Activated CD4-positive, alpha-beta T cell treated with anti-CD3 and anti-CD28 coated beads, Interleukin-2, amount 10 ng/mL, durations not matched to agents 7 days and 5 days (primary cell): Measurements from ENCODE around the gene CD300C. TPM values are rescaled to one million over a fixed set of nuclear protein-coding genes. Genes with fewer than 3 reads are reported as not detected.

Source experiments
- CTCF ChIA-PET: fragments of 350-600 bp; sonication (Branson Sonifier 250); formaldehyde crosslinking; loops from one replicate; lab custom pipeline; 2021; ENCODE audit warnings: antibody characterized with exemption; lab: Charles Lee
- POLR2A ChIA-PET: fragments of 350-600 bp; sonication (Branson Sonifier 250); formaldehyde crosslinking; loops from one replicate; lab custom pipeline; 2021; ENCODE audit warnings: antibody characterized with exemption; lab: Charles Lee
- DNase-seq: peaks from one replicate; pipeline ENCODE4 v3.0.0-alpha.2; 2020
- H3K27ac Mint-ChIP-seq: one replicate; pipeline ENCODE4 v1.8.0; 2021; ENCODE audit warnings: mild to moderate bottlenecking, moderate library complexity, mixed read lengths
- H3K27me3 Mint-ChIP-seq: one replicate; pipeline ENCODE4 v1.8.0; 2021; ENCODE audit warnings: mixed read lengths
- H3K36me3 Mint-ChIP-seq: one replicate; pipeline ENCODE4 v1.8.0; 2021; ENCODE audit warnings: low read depth, mixed read lengths
- H3K4me1 Mint-ChIP-seq: one replicate; pipeline ENCODE4 v1.8.0; 2021; ENCODE audit warnings: mixed read lengths
- H3K4me3 Mint-ChIP-seq: one replicate; pipeline ENCODE4 v1.8.0; 2021; ENCODE audit warnings: mild to moderate bottlenecking, moderate library complexity, mixed read lengths
- H3K9me3 Mint-ChIP-seq: one replicate; pipeline ENCODE4 v1.8.0; 2021; ENCODE audit warnings: mixed read lengths
- total RNA-seq, 2 experiments: library from RNA; stranded (reverse); gene quantifications; one replicate each; pipeline ENCODE4 v1.2.3, GENCODE V29; 2021

CD300C gene
- total RNA-seq, 2 experiments from 2014 or later = 0.52 to 0.57 TPM

DNA sequence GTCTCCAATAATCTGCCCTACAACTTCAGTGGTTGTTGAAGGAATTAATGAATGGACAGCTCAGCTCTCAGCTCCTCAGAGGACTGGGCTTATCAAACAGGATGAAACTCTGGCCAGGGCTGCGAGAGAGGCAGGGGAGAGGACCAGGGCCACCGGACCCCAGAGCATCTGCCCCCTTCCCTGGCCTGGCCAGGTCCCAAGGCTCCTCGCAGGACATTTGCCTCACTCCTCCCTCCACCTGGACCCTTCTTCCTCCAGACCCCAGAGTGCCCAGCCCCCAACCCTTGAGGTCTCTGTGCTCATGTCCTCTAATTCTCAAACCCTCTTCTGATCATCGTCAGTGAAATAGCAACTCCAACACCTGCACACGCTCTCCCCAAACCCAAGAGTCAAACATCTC is 3.7 kb downstream of the CD300C start:
- Mint-ChIP-seq H3K36me3 (no peaks in the 10 kb centered on the region), H3K27me3 (peaks cover 7% of the 10 kb centered on the region), H3K27ac (no peak overlapping the region), H3K4me3 (no peak overlapping the region), H3K4me1 (peaks cover 25% of the 10 kb centered on the region), H3K9me3 (no peaks in the 10 kb centered on the region)
- CTCF ChIA-PET = no interaction called here
- POLR2A ChIA-PET = no interaction called here
- no peak for DNase-seq

DNA sequence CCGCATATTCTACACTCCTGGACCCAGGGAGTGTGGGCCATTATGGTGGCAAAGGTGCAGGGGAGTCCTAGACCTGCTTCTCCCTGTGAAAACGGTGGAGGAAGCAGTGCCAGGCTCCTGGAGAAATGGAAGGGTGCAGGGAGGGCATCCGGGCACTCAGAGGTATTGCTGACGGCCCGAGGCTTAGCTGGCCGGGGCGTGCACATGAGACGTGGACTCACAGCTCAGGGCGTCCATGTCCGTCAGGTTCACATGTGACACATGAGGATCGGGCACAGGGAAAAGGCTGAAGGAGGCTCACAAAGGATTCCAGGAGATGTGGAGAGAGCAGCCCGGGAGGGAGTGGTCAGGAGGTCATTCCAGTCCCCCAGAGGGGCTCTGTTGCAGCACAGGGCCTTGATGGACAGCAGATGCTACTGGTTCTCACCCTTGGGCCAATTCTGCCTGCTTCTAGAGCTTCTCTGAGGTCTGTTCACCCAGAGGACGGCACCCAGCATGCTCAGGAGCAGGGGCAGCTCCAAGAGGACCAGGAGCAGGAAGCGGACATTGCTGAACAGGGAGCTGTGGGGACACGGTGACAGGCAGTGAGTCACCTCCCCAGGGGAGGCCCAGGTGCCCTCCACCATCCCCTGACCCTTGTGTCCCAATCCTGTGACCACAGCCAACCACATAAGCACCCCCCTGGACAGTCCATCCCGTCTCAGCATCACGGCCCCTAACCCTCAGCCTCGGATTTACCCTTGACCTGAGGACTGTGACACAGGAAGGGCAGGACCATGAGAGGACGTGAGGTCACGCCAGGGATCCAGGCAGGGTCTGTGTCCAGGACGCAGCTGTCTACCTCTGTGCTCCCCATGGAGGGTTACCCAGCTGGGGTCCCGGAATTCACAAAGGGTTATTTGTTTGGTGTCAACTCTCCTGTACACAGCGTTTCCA is 4.5 kb downstream of the CD300C start:
- peaks cover 19% of the 10 kb centered on the region for H3K4me1 Mint-ChIP-seq
- H3K4me3 Mint-ChIP-seq = no peak overlapping the region
- no peak overlapping the region for H3K27ac Mint-ChIP-seq
- ChIA-PET CTCF (interaction anchor here (1.3 kb wide), 1 partner anchor 11 kb away, joined by 3 read pairs; no protein-coding TSS in a partner anchor), POLR2A (interaction anchor here (0.6 kb wide), 1 partner anchor 1313 kb away, joined by 4 read pairs; no protein-coding TSS in a partner anchor)
- H3K9me3 Mint-ChIP-seq = no peaks in the 10 kb centered on the region
- no peaks in the 10 kb centered on the region for H3K36me3 Mint-ChIP-seq
- DNase-seq = no peak
- H3K27me3 Mint-ChIP-seq = peaks cover 14% of the 10 kb centered on the region

DNA sequence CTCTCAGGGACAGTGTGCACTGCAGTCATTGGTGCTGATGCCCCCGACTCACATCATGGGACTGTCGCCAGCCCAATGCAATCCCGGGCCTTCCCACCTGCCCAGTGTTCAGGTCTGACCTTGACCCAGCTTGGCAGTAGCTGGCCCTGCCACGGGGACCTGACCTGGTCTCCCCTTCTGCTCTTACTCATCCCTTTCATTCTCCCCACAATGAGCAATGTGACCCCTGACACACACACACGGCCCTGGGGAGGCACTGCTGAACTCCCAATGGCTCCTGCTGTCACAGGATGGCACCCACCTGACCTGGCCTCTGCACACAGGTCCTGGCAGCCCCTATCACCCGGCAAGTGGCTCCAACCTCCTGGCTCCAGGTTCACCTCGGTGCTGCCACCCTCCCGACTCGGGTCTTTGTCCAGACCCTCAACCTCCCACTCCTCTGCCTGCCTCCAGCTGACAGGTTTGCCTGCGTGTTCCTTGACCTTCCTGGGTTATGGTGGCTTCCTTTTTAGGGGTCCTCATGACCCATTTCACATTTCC is 6.6 kb downstream of the CD300C start:
- CTCF ChIA-PET = interaction anchor here (0.8 to 1.0 kb wide), 2 partner anchors 9 to 36 kb away, joined by 3 to 4 read pairs; no protein-coding TSS in a partner anchor
- Mint-ChIP-seq H3K4me1 (peaks cover 1% of the 10 kb centered on the region), H3K27me3 (peaks cover 27% of the 10 kb centered on the region), H3K9me3 (no peaks in the 10 kb centered on the region), H3K36me3 (no peaks in the 10 kb centered on the region), H3K4me3 (no peak overlapping the region), H3K27ac (peak overlapping the region; percentile 32)
- POLR2A ChIA-PET = no interaction called here
- no peak for DNase-seq

DNA sequence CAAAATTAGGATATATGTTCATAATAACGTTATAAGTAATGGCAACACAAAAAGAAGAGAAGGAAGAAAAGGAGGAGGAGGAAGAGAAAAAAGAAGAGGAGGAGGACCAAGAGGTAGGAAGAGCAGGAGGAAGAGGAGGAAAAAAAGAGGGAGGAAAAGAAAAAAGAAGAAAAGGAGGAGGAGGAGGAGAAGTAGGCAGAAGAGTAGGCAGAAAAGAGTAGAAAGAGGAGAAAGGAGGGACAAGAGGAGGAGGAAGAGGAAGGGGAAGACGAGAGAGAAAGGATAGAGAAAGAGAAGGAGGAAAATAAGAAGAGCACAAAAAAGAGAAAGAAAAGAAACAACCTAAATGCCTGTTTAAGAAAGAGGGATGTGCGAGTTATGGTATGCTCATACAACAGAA is 9.0 kb downstream of the CD300C start:
- Mint-ChIP-seq H3K27me3 (peaks cover 46% of the 10 kb centered on the region), H3K4me1 (no peaks in the 10 kb centered on the region), H3K36me3 (no peaks in the 10 kb centered on the region), H3K27ac (no peak overlapping the region), H3K4me3 (no peak overlapping the region), H3K9me3 (no peaks in the 10 kb centered on the region)
- CTCF ChIA-PET = no interaction called here
- POLR2A ChIA-PET = no interaction called here
- no peak for DNase-seq

DNA sequence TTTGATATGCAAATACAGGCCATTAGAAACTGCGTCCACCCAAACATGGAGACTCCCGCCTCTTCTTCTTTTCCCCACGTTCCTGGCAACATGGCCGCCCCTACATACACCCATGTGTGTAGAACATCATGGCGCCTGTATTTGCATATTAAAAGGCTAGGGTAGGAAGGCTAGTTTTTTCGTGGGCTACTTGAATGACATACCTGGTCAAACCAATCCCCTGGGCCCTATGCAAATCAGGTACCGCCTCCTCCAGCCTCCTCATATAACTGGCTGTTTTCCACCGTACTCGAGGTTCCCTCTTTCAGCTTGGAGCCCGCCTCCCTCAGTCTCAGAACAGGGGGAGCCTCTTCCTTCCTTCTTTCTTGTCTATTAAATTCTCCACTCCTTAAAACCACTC is 13.8 kb downstream of the CD300C start:
- H3K9me3 Mint-ChIP-seq = no peaks in the 10 kb centered on the region
- no peak overlapping the region for H3K4me3 Mint-ChIP-seq
- H3K27ac Mint-ChIP-seq = no peak overlapping the region
- ChIA-PET POLR2A (no interaction called here), CTCF (interaction anchor here (1.4 to 2.6 kb wide), 3 partner anchors 153 to 164 kb away, joined by 3 to 6 read pairs (median 5); partner anchors contain the start of gene GPR142)
- peaks cover 58% of the 10 kb centered on the region for H3K27me3 Mint-ChIP-seq
- no peak for DNase-seq
- H3K36me3 Mint-ChIP-seq = no peaks in the 10 kb centered on the region
- H3K4me1 Mint-ChIP-seq = no peaks in the 10 kb centered on the region

DNA sequence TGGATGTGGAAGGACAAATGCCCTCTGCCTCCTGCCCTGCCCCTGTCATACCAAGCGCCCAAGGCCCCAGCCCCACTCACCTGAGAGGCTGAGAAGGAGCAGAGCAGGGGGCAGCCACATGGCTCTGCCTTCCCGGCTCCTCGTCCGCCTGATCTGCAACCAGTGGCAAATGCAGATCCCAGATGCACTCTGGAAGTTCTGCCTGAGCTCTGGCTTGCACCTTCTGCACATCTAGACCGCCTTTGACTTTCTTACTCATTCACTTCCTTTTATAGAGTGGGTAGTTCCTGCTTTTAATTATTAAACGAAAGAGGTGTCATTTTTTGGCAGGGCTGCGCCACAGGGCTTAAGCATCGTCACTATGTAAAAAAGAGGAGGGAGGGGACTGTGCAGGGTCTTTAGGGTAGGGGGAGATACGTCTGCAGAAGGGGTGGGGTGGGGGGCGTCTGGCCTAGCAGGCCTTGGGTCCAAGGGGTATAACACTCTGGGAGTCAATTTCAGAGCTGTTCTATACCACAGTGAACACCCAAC is 14.6 kb downstream of the CD300C start, which contains the start of gene CD300LB:
TSS of gene CD300LB (minus strand) at position 245 of the 531 bp plus-strand sequence. CDS start at position 120, 125 bp downstream.
- POLR2A ChIA-PET = no interaction called here
- no peak within 1 kb of the TSS for H3K4me3 Mint-ChIP-seq
- H3K9me3 Mint-ChIP-seq = no peaks in the 10 kb centered on the region
- CTCF ChIA-PET = interaction anchor here (0.6 to 2.6 kb wide), 4 partner anchors 10 to 897 kb away, joined by 3 to 6 read pairs (median 4); partner anchors contain the start of gene GPR142
- no peaks in the 10 kb centered on the region for H3K36me3 Mint-ChIP-seq
- H3K4me1 Mint-ChIP-seq = no peaks in the 10 kb centered on the region
- no peak for DNase-seq
- H3K27ac Mint-ChIP-seq = no peak within 1 kb of the TSS
- H3K27me3 Mint-ChIP-seq = peaks cover 50% of the 10 kb centered on the region

DNA sequence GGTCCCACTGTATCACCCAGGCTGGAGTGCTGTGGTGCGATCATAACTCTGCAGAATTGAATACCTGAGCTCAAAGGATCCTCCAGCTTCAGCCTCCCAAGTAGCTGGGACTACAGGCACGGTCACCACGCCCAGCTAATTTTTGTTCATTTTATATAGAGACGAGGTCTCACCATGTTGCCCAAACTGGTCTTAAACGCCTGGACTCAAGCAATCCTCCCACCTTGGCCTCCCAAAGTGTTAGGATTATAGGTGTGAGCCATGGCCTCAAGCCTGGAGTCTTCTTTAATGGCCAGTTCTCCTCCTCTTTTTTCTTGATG is 15.1 kb downstream of the CD300C start:
- POLR2A ChIA-PET = no interaction called here
- Mint-ChIP-seq H3K27ac (no peak overlapping the region), H3K4me1 (no peaks in the 10 kb centered on the region), H3K4me3 (no peak overlapping the region), H3K9me3 (no peaks in the 10 kb centered on the region), H3K27me3 (peaks cover 45% of the 10 kb centered on the region), H3K36me3 (no peaks in the 10 kb centered on the region)
- no peak for DNase-seq
- CTCF ChIA-PET = interaction anchor here (0.6 to 1.3 kb wide), 3 partner anchors 11 to 896 kb away, joined by 3 to 4 read pairs (median 3); no protein-coding TSS in a partner anchor

DNA sequence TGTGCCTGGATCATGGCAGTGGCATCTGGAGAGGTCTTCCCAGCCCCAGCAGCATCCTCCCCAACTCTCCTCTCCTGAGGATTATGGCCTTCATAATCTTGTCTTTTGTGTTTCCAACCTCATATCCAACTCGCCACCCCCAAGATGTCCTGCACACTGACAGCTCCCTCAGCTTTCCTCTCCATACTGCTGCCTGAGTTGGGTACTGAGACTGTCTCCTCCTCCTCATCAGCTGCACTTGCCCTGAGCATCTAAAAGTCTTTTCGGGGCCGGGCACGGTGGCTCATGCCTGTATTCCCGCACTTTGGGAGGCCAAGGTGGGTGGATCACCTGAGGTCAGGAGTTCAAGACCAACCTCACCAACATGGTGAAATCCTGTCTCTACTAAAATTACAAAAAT is 16.7 kb downstream of the CD300C start:
- H3K27me3 Mint-ChIP-seq = peaks cover 38% of the 10 kb centered on the region
- no peak overlapping the region for H3K4me3 Mint-ChIP-seq
- ChIA-PET CTCF (interaction anchor here (1.2 to 1.9 kb wide), 2 partner anchors 72 to 136 kb away, joined by 4 read pairs; no protein-coding TSS in a partner anchor), POLR2A (no interaction called here)
- no peaks in the 10 kb centered on the region for H3K4me1 Mint-ChIP-seq
- no peaks in the 10 kb centered on the region for H3K36me3 Mint-ChIP-seq
- no peaks in the 10 kb centered on the region for H3K9me3 Mint-ChIP-seq
- no peak for DNase-seq
- H3K27ac Mint-ChIP-seq = no peak overlapping the region

DNA sequence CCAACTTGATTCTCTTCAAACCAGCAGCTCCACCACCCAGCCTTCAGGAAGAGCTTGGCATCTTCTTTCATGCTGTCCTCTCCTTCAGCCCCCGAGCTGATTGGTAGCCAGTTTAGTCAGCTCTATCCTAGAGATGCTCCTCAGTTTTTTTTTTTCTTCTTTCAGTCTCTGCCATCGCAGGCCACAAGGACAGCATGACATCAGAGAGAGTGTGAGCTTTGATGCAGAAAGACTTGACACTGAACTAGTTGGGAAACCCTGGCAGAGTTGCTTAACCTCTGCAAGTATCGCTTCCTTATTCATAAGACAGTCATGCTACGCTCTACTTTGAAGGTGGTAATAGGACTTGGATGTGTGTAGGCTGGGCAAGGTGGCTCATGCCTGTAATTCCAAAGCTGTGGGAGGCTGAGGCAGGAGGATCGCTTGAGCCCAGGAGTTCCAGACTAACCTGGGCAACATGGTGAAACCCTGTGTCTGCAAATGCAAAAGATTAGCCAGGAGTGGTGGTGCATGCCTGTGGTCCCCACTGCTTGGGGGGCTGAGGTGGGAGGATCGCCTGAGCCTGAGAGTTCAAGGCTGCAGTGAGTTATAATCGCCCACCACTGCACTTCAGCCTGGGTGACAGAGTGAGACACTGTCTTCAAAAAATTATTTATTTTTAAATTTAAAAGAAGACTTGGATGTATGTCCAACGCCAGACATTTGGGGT is 17.3 kb downstream of the CD300C start:
- Mint-ChIP-seq H3K36me3 (no peaks in the 10 kb centered on the region), H3K27me3 (peaks cover 35% of the 10 kb centered on the region), H3K4me3 (no peak overlapping the region), H3K9me3 (no peaks in the 10 kb centered on the region), H3K27ac (no peak overlapping the region), H3K4me1 (no peaks in the 10 kb centered on the region)
- no peak for DNase-seq
- POLR2A ChIA-PET = no interaction called here
- CTCF ChIA-PET = interaction anchor here (1.2 to 1.9 kb wide), 2 partner anchors 72 to 135 kb away, joined by 4 read pairs; no protein-coding TSS in a partner anchor

DNA sequence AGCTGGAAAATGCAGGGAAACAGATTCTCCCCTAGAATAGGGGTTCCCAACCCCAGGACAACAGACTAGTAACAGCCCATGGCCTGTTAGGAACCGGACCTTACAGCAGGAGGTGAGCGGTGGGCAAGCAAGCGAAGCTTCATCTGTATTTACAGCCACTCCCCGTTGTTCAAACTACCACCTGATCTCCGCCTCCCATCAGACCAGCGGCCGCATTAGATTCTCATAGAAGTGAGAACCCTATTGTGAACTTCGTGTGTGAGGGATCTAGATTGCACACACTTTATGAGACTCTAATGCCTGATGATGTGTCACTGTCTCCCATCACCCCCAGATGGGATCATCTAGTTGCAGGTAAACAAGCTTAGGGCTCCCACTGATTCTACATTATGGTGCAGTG is 18.2 kb downstream of the CD300C start:
- H3K4me3 Mint-ChIP-seq = no peak overlapping the region

DNA sequence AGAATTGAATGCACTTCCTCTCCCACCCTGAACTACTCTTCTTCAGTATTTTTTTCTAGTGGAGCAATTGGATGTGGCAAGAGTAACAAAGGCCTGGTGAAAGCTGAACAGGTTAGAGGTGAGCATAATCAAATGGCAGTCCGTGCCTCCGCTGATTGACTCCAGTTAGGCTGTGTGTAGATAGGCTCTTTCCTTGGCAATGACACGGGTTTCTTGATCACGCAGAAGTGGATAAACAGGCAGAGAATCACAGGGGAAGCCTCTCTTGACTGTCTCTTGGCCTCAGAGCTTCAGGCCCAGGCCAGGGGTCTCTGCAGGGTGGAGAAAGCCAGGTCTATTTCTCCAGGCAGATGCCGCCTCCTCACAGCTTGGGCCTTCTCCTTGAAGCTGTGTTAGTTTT is 18.8 kb downstream of the CD300C start:
- CTCF ChIA-PET = interaction anchor here (1.0 to 1.7 kb wide), 2 partner anchors 11 to 148 kb away, joined by 3 read pairs; no protein-coding TSS in a partner anchor
- no peaks in the 10 kb centered on the region for H3K4me1 Mint-ChIP-seq
- peaks cover 22% of the 10 kb centered on the region for H3K27me3 Mint-ChIP-seq
- H3K27ac Mint-ChIP-seq = no peak overlapping the region
- H3K36me3 Mint-ChIP-seq = no peaks in the 10 kb centered on the region
- POLR2A ChIA-PET = no interaction called here
- no peak for DNase-seq
- no peaks in the 10 kb centered on the region for H3K9me3 Mint-ChIP-seq
- no peak overlapping the region for H3K4me3 Mint-ChIP-seq

More for the DNA sequence above, 18.2 kb downstream of the CD300C start:
- CTCF ChIA-PET = interaction anchor here (1.0 to 1.7 kb wide), 2 partner anchors 12 to 148 kb away, joined by 3 read pairs; no protein-coding TSS in a partner anchor
- Mint-ChIP-seq H3K9me3 (no peaks in the 10 kb centered on the region), H3K27ac (no peak overlapping the region), H3K4me1 (no peaks in the 10 kb centered on the region), H3K36me3 (no peaks in the 10 kb centered on the region), H3K27me3 (peaks cover 27% of the 10 kb centered on the region)
- POLR2A ChIA-PET = no interaction called here
- no peak for DNase-seq

DNA sequence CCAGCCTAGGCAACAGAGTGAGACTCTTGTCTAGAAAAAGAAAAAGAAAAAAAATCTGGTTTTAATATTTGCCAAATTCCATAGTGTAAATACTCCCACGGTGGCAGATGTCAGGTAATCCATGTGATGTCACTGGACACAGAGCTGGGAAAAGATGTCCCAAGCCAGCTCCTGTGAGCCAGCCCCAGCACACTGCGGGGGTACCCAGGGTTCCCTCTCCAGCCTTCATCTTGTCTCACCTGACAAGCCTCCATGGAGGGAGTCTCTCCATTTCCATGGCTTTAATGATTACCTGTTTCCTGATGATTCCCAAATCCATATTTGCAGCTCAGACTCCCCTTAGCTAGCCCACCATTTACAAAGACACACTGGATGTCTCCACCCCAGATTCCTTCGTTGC is 19.2 kb downstream of the CD300C start:
- POLR2A ChIA-PET = no interaction called here
- Mint-ChIP-seq H3K36me3 (no peaks in the 10 kb centered on the region), H3K27ac (no peak overlapping the region), H3K4me1 (peaks cover 2% of the 10 kb centered on the region), H3K4me3 (no peak overlapping the region), H3K9me3 (no peaks in the 10 kb centered on the region), H3K27me3 (peaks cover 18% of the 10 kb centered on the region)
- no peak for DNase-seq
- CTCF ChIA-PET = interaction anchor here (1.1 to 1.7 kb wide), 2 partner anchors 147 to 159 kb away, joined by 3 to 4 read pairs; partner anchors contain the start of gene GPR142
